Neural cell (in vitro differentiated cells): ENCODE results near the gene LPAR3. TPM values are rescaled to one million over a fixed set of nuclear protein-coding genes. Genes with fewer than 3 reads are reported as not detected.

ENCODE experiments used
- H2AFZ ChIP-seq: fragments of 200-600, 300-800 bp; sonication (generic), shearing (Covaris generic); 2 replicates; pipeline ENCODE4 v1.6.0; 2014; ENCODE audit warnings: low read depth, mild to moderate bottlenecking, antibody characterized with exemption, low read length, moderate library complexity
- H3F3A ChIP-seq: fragments of 200-600 bp; shearing (Covaris generic); 2 replicates; pipeline ENCODE4 v1.6.1; 2016; ENCODE audit warnings: mild to moderate bottlenecking, moderate library complexity, mixed read lengths, antibody characterized with exemption, low read length; ENCODE audit not compliant: insufficient read depth, poor library complexity, severe bottlenecking
- H3K27ac ChIP-seq: fragments of 200-600, 300-800 bp; sonication (generic), shearing (Covaris generic); 2 replicates; pipeline ENCODE4 v1.5.1; 2014; ENCODE audit warnings: mild to moderate bottlenecking, low read length, moderate library complexity
- H3K27me3 ChIP-seq: fragments of 300-800, 200-600 bp; sonication (generic), shearing (Covaris generic); 2 replicates; pipeline ENCODE4 v1.6.0; 2014; ENCODE audit warnings: mild to moderate bottlenecking, low read depth, low read length, moderate library complexity; ENCODE audit not compliant: insufficient read depth
- H3K36me3 ChIP-seq: fragments of 300-800, 200-600 bp; sonication (generic), shearing (Covaris generic); 2 replicates; pipeline ENCODE4 v1.5.1; 2014; ENCODE audit warnings: mild to moderate bottlenecking, antibody characterized with exemption, low read length, moderate library complexity; ENCODE audit not compliant: insufficient read depth
- H3K4me2 ChIP-seq: fragments of 300-800, 200-600 bp; sonication (generic), shearing (Covaris generic); 2 replicates; pipeline ENCODE4 v1.6.0; 2014; ENCODE audit warnings: mild to moderate bottlenecking, low read length
- H3K4me3 ChIP-seq: fragments of 300-800, 200-600 bp; sonication (generic), shearing (Covaris generic); 2 replicates; pipeline ENCODE4 v1.5.1; 2014; ENCODE audit warnings: mild to moderate bottlenecking, low read length, moderate library complexity
- H3K79me2 ChIP-seq: fragments of 200-600 bp; shearing (Covaris generic); replicated peaks from 2 replicates; pipeline ENCODE4 v1.6.0; 2014; ENCODE audit warnings: mild to moderate bottlenecking, low read length, moderate library complexity; ENCODE audit not compliant: insufficient read depth
- H3K9ac ChIP-seq: fragments of 300-800, 200-600 bp; sonication (generic), shearing (Covaris generic); 2 replicates; pipeline ENCODE4 v1.6.1; 2016; ENCODE audit warnings: mild to moderate bottlenecking, low read length, mixed read lengths
- H3K9me2 ChIP-seq: fragments of 200-600 bp; shearing (Covaris generic); 2 replicates; pipeline ENCODE4 v1.6.1; 2016; ENCODE audit warnings: mild to moderate bottlenecking, low read length, mixed read lengths; ENCODE audit not compliant: insufficient read depth
- H3K9me3 ChIP-seq: fragments of 200-600, 300-800 bp; sonication (generic), shearing (Covaris generic); 2 replicates; pipeline ENCODE4 v1.6.1; 2016; ENCODE audit warnings: mild to moderate bottlenecking, mixed run types, low read length, moderate library complexity, mixed read lengths
- H4K20me1 ChIP-seq: fragments of 200-600 bp; shearing (Covaris generic); 2 replicates; pipeline ENCODE4 v1.6.1; 2016; ENCODE audit warnings: mild to moderate bottlenecking, mixed run types; ENCODE audit not compliant: insufficient read depth
- EP300 ChIP-seq: fragments of 450-650 bp; conservative IDR thresholded peaks from 2 replicates; pipeline ENCODE4 v1.6.1; 2014; ENCODE audit warnings: antibody characterized with exemption, mild to moderate bottlenecking, moderate library complexity; ENCODE audit not compliant: poor library complexity, severe bottlenecking
- EZH2 ChIP-seq: fragments of 200-600, 300-800 bp; shearing (Covaris generic), sonication (generic); IDR thresholded peaks from 2 replicates; pipeline ENCODE4 v1.6.1; 2014; ENCODE audit warnings: antibody characterized with exemption, low read length, borderline replicate concordance, mild to moderate bottlenecking; ENCODE audit not compliant: insufficient read depth, poor library complexity, severe bottlenecking
- MXI1 ChIP-seq: fragments of 450-650 bp; conservative IDR thresholded peaks from 2 replicates; pipeline ENCODE4 v1.6.1; 2014; ENCODE audit warnings: antibody characterized with exemption, mild to moderate bottlenecking; ENCODE audit not compliant: poor library complexity, severe bottlenecking
- POLR2AphosphoS5 ChIP-seq: IDR thresholded peaks from 2 replicates; pipeline ENCODE4 v1.6.1; 2012
- RAD21 ChIP-seq: fragments of 450-650 bp; conservative IDR thresholded peaks from 2 replicates; pipeline ENCODE4 v1.6.1; 2014; ENCODE audit warnings: antibody characterized with exemption, mild to moderate bottlenecking, moderate library complexity
- SMC3 ChIP-seq: fragments of 450-650 bp; conservative IDR thresholded peaks from 2 replicates; pipeline ENCODE4 v1.6.1; 2014; ENCODE audit warnings: antibody characterized with exemption, mild to moderate bottlenecking, moderate library complexity; ENCODE audit not compliant: poor library complexity
- TAF1 ChIP-seq: IDR thresholded peaks from 2 replicates; pipeline ENCODE4 v1.6.1; 2012; ENCODE audit warnings: low read depth
- polyA minus RNA-seq: library from RNA; depleted of rRNA, polyadenylated mRNA; stranded (reverse); fragments of >200 nt; gene quantifications from 2 replicates; pipeline ENCODE4 v1.2.3, GENCODE V29; 2014
- polyA plus RNA-seq: library from polyadenylated mRNA; depleted of rRNA; stranded (reverse); fragments of >200 nt; gene quantifications from 2 replicates; pipeline ENCODE4 v1.2.3, GENCODE V29; 2014
- TF ChIP-seq, protein P1 (sequence below): fragments of 450-650 bp; IDR thresholded peaks from 2 replicates; pipeline ENCODE4 v1.5.1; 2014; ENCODE audit warnings: antibody characterized with exemption, mild to moderate bottlenecking, moderate library complexity; ENCODE audit not compliant: poor library complexity, severe bottlenecking
- TF ChIP-seq, protein P2 (sequence below): IDR thresholded peaks from 2 replicates; pipeline ENCODE4 v1.6.1; 2012; ENCODE audit warnings: borderline replicate concordance

Gene LPAR3
- polyA plus RNA-seq: 0.54 TPM in 1 of 2 replicates, not detected in the other
- not detected in 2 replicates for polyA minus RNA-seq

- no peaks in the 10 kb centered on the region for H4K20me1 ChIP-seq
- peaks cover 48% of the 10 kb centered on the region for H3K27me3 ChIP-seq
- H3K4me3 ChIP-seq: peak within 1 kb of the TSS; percentile 68
- H3K36me3 ChIP-seq: no peaks in the 10 kb centered on the region
- no peaks in the 10 kb centered on the region for H3F3A ChIP-seq
- TF ChIP-seq, protein P1, sequence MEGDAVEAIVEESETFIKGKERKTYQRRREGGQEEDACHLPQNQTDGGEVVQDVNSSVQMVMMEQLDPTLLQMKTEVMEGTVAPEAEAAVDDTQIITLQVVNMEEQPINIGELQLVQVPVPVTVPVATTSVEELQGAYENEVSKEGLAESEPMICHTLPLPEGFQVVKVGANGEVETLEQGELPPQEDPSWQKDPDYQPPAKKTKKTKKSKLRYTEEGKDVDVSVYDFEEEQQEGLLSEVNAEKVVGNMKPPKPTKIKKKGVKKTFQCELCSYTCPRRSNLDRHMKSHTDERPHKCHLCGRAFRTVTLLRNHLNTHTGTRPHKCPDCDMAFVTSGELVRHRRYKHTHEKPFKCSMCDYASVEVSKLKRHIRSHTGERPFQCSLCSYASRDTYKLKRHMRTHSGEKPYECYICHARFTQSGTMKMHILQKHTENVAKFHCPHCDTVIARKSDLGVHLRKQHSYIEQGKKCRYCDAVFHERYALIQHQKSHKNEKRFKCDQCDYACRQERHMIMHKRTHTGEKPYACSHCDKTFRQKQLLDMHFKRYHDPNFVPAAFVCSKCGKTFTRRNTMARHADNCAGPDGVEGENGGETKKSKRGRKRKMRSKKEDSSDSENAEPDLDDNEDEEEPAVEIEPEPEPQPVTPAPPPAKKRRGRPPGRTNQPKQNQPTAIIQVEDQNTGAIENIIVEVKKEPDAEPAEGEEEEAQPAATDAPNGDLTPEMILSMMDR: no peak
- TF ChIP-seq EP300 (peak; percentile 18), SMC3 (no peak), TAF1 (no peak), EZH2 (peak; percentile 35), POLR2AphosphoS5 (no peak), RAD21 (no peak), MXI1 (no peak)
- H2AFZ ChIP-seq: no peak within 1 kb of the TSS
- no peaks in the 10 kb centered on the region for H3K9me2 ChIP-seq
- H3K9me3 ChIP-seq: no peaks in the 10 kb centered on the region
- no peak within 1 kb of the TSS for H3K27ac ChIP-seq
- peak within 1 kb of the TSS; percentile 80 for H3K4me2 ChIP-seq
- H3K79me2 ChIP-seq: no peaks in the 10 kb centered on the region
- H3K9ac ChIP-seq: peak within 1 kb of the TSS; percentile 23
Measured at GRCh38 chr1:84892705-84893618, at the start of gene LPAR3. Gene LPAR3, minus strand, starts transcription at chr1:84893206. Its CDS starts 27,086 bp downstream, at chr1:84866120.

- no peaks in the 10 kb centered on the region for H3K9me2 ChIP-seq
- no peaks in the 10 kb centered on the region for H3K36me3 ChIP-seq
- no peaks in the 10 kb centered on the region for H3K9me3 ChIP-seq
- H3F3A ChIP-seq: no peaks in the 10 kb centered on the region
- H3K27ac ChIP-seq: no peak overlapping the region
- TF ChIP-seq EP300 (no peak), EZH2 (no peak)
- TF ChIP-seq, protein P2, sequence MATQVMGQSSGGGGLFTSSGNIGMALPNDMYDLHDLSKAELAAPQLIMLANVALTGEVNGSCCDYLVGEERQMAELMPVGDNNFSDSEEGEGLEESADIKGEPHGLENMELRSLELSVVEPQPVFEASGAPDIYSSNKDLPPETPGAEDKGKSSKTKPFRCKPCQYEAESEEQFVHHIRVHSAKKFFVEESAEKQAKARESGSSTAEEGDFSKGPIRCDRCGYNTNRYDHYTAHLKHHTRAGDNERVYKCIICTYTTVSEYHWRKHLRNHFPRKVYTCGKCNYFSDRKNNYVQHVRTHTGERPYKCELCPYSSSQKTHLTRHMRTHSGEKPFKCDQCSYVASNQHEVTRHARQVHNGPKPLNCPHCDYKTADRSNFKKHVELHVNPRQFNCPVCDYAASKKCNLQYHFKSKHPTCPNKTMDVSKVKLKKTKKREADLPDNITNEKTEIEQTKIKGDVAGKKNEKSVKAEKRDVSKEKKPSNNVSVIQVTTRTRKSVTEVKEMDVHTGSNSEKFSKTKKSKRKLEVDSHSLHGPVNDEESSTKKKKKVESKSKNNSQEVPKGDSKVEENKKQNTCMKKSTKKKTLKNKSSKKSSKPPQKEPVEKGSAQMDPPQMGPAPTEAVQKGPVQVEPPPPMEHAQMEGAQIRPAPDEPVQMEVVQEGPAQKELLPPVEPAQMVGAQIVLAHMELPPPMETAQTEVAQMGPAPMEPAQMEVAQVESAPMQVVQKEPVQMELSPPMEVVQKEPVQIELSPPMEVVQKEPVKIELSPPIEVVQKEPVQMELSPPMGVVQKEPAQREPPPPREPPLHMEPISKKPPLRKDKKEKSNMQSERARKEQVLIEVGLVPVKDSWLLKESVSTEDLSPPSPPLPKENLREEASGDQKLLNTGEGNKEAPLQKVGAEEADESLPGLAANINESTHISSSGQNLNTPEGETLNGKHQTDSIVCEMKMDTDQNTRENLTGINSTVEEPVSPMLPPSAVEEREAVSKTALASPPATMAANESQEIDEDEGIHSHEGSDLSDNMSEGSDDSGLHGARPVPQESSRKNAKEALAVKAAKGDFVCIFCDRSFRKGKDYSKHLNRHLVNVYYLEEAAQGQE: no peak
- no peak overlapping the region for H3K4me3 ChIP-seq
- no peaks in the 10 kb centered on the region for H4K20me1 ChIP-seq
- H3K79me2 ChIP-seq: no peaks in the 10 kb centered on the region
- H3K27me3 ChIP-seq: no peaks in the 10 kb centered on the region
- no peak overlapping the region for H2AFZ ChIP-seq
- no peak overlapping the region for H3K4me2 ChIP-seq
- no peak overlapping the region for H3K9ac ChIP-seq
Measured at GRCh38 chr1:84941843-84942242, 48.8 kb upstream of the LPAR3 start.
